GM10266 (cell line): ENCODE measurements around the gene SEC22C.

Experiments used
- DNase-seq: peaks from one replicate; pipeline ENCODE4 v3.0.0; 2012; ENCODE audit errors: extremely low spot score
- CTCF ChIP-seq: IDR thresholded peaks from 2 replicates; pipeline ENCODE4 v1.5.1; 2012; ENCODE audit warnings: mild to moderate bottlenecking, low read depth; ENCODE audit not compliant: control insufficient read depth, insufficient read depth; ENCODE audit errors: missing control alignments

Gene SEC22C

GRCh38 chr3:42516443-42516842 lies 65.3 kb downstream of the SEC22C start:
- TF ChIP-seq CTCF = no peak
- DNase-seq = no peak

- DNase-seq = no peak
- no peak for TF ChIP-seq CTCF
Observed at GRCh38 chr3:42515976-42516375, 65.8 kb downstream of the SEC22C start.

- DNase-seq = no peak
- no peak for TF ChIP-seq CTCF
Observed at GRCh38 chr3:42515391-42515916, 66.3 kb downstream of the SEC22C start.

- TF ChIP-seq CTCF = no peak
- DNase-seq = no peak
Observed at GRCh38 chr3:42514876-42515275, 66.9 kb downstream of the SEC22C start.

- no peak for DNase-seq
- TF ChIP-seq CTCF = no peak
Observed at GRCh38 chr3:42513521-42513920, 68.2 kb downstream of the SEC22C start.

- no peak for DNase-seq
- no peak for TF ChIP-seq CTCF
Observed at GRCh38 chr3:42513121-42513520, 68.6 kb downstream of the SEC22C start.

- TF ChIP-seq CTCF = no peak
- DNase-seq = no peak
Observed at GRCh38 chr3:42511736-42512135, 70.0 kb downstream of the SEC22C start.
